ENCODE measurements around the gene FAM131B.
A peak's percentile ranks its signal among the peaks of the same experiment; 100 is the strongest.

The FAM131B gene

GRCh38 chr7:143320620-143321019 is 41.9 kb downstream of the FAM131B start:
- no peak for DNase-seq

DNA sequence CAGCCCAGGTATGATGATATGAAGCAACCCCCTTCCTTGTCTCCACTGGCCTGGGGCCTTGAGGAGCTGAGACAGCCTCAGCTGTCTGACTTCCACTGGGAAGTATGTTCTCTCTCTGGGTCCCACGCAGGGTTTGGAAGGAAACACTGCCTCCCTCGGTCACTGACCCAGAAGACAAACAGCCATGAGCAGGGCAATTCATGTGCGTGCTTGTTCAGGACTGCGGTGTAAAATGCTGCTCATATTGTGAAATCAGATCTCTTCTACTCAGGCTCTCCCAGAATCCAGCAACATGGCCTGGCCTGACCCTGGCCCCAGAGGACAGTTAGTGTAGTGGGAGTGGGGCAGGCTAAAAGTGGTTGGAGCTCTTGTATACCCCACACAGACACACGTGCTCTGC is 43.9 kb downstream of the FAM131B start:
- DNase-seq = no peak

DNA sequence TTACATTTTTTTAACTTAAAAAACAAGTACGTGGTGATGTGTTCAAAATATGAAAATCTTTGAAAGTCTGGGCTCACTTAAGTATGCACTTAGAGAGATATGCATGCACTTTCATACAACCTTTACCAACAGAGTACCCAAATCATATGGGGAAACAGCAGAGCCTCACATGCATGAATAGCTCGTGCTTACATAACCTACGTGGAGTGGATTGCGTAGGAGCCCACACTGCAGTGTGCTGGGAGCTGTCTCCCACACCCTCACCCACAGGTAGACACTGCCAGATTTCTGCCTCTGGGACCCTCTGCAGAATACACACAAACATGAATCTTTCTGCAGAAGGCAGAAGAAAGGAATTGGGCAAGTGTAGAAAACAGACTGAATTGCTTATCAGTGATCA is 46.0 kb downstream of the FAM131B start:
- DNase-seq = no peak

GRCh38 chr7:143315776-143316175 is 46.7 kb downstream of the FAM131B start, which contains the start of gene CLCN1:
TSS of gene CLCN1 (plus strand) at chr7:143316111. CDS start at chr7:143316213, 102 bp downstream.
- DNase-seq = no peak

- no peak for DNase-seq
These were observed 48.4 kb downstream of the FAM131B start for GRCh38 chr7:143314127-143314526.

DNA sequence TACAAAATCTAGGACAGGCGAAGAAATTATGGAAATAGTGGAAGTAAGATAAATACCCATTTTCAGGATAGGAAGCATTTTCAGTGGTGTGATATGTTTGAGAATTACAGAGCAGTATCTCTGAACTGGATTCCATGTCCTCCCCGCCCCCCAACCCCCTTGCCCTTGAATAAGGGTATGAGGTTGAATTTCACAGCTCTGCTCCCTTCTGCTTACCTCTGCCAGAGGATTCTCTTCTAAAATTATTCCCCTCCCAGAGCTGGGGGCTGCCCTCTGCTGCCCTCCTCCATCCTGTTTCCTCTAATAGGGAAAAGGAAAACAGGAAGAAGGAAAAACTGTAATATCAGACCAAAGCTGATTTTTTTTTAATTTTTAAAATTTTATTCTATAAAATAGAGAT is 53.9 kb downstream of the FAM131B start:
- DNase-seq = no peak

DNA sequence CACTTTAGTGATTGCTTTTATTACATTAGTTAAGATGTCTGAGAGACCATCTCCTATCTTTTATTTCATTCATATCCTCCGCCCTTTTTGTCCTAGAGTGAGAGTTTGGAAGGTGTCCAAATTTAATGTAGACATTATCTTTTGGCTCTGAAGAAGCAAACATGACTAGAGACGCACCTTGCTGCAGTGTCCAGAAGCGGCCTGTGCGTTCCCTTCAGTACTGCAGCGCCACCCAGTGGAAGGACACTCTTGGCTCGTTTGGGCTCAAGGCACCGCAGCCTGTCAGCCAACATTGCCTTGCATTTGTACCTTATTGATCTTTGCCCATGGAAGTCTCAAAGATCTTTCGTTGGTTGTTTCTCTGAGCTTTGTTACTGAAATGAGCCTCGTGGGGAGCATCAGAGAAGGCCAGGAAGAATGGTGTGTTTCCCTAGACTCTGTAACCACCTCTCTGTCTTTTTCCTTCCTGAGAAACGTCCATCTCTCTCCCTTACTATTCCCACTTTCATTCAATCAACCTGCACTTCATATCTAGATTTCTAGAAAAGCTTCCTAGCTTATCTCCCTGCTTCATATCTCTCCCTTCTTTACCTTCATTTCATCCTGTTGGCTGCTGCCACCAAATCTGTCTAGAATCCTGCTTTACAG is 57.0 kb downstream of the FAM131B start:
- peak; percentile 83 to 85 for DNase-seq

- DNase-seq = no peak
These were observed 57.6 kb downstream of the FAM131B start for GRCh38 chr7:143304938-143305337.

- no peak for DNase-seq
These were observed 58.8 kb downstream of the FAM131B start for GRCh38 chr7:143303733-143304132.

Data from activated CD4-positive, alpha-beta T cell treated with anti-CD3 and anti-CD28 coated beads, Interleukin-2, amount 50 U/mL, for 48 hours (primary cell).